GM19455 (cell line): ENCODE data around the gene ASTN1.

Source experiments
- ATAC-seq: cut with Tn5 transposase; IDR thresholded peaks from one replicate; pipeline ENCODE4 v1.9.1; 2021; ENCODE audit not compliant: unreplicated experiment

Gene ASTN1

DNA sequence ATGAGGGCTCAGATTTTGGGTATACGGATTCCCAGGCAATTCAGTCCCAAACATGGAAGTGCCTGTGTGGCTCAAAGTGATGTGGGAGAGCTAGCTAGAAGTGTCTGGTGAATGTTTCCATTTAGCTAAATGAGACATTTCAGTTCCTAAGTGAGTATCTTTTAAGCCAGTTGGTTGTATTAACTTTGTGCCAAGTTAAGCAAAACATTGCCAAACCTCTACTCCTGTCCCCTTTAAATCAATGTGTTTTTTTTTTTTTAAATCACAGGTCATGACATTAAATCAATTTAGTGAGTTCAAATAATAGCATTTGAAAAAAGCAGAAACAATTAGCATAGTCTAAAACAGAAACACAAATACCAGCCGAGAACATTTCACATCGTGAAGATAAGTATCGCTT, 230.1 kb downstream of the ASTN1 start:
- no peak for ATAC-seq

DNA sequence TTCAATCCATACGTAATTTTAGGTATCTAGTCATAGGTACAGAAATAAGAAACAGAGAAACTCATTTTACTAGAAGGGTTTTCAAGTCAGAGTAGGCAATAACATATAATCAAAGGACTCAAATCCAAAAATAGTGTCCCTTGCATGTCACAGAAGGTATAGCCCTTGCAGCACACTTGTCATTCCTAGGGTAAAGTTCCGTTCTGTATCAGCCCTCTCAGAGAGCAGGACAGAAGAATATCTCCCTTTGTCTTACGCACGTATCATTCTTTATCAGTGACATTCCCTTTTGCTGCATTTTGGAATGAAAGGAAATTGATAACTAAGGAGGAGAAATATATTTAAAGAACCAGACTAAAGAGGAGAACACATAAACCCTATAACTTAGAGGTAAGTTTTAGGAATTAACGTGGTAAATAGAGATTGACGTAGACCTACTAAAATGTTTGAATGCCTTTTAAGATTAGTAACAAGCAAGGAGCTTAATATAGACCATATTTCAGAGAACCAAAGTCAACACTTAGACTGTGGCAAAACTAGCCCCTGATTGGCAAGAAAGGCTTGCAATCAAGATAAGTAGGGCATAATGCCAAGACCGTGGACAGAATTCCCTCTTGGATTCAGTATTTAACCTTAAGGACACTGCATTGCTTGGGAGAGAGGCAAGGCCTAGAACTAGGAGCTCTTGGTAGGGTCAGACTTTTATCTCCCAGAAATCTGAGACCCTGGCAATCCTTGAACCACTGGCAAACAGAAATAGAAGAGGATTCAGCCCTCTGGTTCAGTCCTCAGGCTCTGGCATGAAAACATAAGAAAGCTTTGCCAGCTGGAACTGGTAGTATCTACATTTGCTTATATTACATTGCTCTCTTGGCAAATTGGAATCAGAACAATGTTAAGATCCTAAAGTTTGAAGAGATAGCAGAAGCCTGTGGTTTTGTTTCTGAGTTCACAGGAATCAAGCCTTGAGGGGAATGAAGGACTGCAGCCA, 232.1 kb downstream of the ASTN1 start:
- no peak for ATAC-seq

DNA sequence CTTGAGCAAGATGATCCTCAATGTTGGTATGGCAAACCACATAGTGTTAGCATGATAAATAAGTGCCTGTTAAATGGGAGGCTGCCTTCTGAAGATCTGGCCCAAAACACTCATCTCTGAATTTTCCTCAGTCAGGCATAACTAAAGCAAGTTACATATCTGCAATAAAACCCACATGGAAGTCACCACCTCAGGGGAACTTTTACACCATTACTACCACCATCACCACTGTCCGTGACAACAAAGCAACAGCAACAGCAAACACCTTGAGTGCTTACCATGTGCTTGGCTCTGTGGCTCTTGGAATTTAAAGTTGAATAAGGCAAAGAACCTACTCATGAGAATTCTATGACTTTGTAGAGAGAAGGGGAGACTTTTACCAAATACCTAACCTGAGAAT, 233.0 kb downstream of the ASTN1 start:
- no peak for ATAC-seq

GRCh38 chr1:176926330-176927086, 238.0 kb downstream of the ASTN1 start:
- ATAC-seq, result no peak

GRCh38 chr1:176925223-176925622, 239.3 kb downstream of the ASTN1 start:
- no peak for ATAC-seq

DNA sequence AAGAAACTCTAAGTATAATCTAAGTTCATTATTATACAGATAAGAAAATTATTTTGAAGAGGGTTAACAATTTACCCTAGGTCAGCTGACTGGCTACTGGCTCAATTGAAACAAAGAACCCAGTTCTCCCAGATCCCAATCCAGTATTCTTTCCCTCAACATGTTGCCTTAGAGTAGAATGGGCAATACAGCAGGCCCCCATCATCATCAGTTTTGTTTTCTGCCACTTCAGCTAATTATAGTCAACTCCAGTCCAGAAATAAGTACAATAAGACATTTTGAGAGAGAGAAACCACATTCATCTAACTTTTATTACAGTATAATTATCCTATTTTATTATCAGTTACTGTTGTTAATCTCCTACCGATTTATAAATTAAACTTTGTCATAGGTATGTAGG, 241.2 kb downstream of the ASTN1 start:
- no peak for ATAC-seq

DNA sequence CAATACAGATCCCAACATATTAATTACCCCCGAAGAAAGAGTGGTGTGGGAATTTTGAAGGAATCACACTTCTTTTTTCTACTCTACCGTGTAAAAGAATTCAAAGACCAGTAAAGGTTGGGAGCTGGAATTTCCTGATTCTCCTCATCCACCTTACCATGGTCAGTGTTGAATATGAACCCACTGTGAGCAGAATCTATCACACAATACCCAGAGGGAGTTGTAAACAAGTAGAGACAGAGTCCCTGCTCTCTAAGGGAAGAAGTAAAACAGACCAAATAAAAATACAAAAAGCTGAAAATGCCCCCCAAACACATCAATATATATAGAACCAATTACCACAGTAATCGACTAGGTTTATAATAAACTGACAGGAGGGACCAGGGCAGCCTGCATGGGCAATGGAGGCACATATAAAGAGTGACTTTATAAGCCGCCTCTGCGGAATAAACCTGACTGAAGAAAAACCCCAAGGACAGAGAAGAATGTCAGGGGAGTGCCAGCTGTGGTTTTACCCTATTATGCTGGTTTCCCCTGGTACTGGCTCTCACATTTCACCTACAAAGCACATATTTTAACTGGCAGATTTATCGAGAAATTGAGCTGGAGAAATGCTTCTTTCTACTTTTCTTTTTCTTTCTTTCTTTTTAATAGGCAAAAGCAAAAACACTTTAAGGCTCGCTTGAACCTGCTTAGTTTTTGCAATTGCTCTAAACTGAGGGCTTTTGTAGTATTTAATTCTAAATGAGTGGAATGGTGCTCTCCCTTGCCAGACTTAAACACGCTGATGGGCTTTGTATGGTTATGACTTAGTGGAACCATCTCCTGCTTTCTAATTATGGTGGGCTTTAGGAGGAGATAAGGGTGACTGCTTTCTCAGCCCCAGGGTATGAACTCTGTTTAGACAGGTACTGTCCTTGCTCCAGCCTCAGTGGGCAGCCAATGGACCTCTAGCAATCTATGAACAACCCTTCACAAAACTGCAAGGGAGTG, 244.8 kb downstream of the ASTN1 start:
- no peak for ATAC-seq

DNA sequence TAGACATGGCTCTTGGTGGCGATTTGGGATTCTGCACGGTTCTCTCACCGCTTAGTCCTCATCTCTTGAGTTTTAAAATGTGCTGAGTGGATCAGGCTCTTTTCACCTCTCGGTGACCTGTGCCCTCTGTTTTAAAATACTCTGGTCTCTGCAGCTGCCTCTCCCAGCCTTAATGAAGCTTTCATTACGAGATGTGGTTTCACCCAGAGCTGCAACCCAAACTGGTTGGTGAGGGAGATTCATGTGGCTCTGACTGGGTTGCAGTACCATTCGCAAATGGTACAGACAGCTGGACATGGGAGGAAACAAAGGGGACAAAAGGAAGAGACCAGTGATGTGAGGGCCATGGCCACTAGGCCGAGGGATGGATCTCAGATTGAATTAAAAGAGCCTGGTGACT, 258.9 kb downstream of the ASTN1 start:
- no peak for ATAC-seq

DNA sequence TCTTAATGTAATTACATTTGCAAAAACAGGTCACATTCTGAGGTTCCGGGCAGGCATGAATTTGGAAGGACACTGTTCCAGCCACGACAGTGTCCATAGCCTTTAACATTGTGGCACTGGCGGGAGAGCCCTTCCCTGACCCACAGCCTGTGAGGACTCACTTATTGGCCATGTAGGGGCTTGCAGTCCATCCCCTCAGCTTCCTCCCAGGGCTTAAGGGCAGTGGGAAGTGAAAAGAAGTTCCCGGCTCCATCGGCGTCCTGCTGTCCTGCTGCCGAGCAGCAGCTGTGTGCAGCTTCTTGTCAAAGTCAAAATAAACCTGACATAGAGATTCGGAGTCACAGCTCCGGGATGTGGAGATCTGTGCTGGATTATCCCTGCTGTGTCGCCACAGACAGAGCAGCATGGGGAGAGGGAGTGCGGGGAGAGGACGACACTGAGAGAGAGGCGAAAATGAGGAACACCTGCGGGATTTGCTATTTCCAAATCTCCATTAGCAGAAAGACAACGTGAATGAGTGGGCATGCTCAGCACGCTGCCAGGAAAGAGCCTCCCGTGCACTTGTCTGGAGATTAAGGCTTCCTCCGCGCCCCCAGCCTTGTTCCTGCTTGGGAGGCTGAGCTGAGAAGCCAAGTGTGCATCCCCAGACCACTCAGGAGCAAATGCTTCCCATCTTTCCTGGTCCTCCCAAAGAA, 260.3 kb downstream of the ASTN1 start:
- ATAC-seq, result no peak

GRCh38 chr1:176903474-176903873, 261.0 kb downstream of the ASTN1 start:
- no peak for ATAC-seq

DNA sequence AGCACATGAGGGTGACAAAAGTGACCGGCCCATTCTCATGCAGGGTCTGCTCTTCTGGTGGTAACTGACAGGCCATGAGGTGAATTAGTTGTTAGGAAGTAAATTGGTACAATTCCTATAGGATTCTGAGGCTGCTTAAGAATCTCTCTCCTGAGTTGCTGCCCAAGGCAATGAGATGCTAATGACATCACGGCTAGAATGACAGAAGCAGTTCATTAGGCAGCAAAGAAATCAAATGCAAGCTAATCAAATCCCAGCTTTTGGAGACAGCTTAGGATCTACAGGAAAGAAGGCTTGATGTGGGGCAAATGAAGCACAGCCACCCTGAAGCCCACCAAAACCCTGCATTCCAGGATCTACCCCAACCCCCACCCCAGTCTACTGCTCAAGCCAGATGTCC, 265.2 kb downstream of the ASTN1 start:
- no peak for ATAC-seq

GRCh38 chr1:176897350-176898236, 266.9 kb downstream of the ASTN1 start:
- peak; percentile 59 for ATAC-seq

DNA sequence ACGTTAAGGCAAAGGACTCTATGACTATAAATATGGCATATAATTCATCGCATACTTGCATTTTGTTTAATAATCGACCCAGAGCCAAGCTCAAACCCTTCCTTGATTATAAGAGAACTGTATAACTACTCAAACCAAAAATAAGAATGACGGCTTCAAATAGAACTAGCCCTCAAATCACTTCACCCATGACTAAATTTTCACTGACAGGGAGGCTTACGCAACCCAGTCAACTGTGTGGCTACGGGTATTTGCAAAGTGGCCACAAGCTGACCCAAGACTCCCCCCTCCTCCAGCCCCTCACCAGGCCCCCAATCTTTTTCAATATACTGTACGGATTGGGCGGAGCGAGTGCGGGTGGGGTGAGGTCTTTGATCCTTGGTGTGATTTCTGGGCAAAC, 268.3 kb downstream of the ASTN1 start:
- ATAC-seq, result no peak

DNA sequence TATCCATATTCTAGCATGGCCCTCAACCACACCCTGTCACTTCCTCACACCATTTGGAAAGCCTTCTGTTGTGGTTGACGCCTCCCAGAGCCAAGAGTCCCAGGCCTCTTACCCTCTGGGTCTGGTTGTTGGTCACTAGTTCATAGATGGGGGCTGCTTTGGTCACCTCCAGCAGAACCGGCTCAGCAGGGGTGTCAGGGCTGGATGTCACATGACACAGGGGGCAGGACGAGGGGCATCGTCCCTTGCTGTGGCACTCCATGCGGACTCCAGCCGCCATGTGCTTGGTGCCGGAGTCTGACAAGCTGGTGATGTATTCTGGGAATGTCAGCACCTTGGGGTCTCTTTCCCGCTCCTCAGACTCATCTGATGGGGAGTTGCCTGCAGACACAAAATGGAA, 270.1 kb downstream of the ASTN1 start:
- no peak for ATAC-seq

- ATAC-seq, result no peak
Measured at GRCh38 chr1:176893625-176894352, 270.7 kb downstream of the ASTN1 start.

GRCh38 chr1:176888471-176889032, 276.0 kb downstream of the ASTN1 start:
- ATAC-seq, result no peak

GRCh38 chr1:176885751-176886150, 278.8 kb downstream of the ASTN1 start:
- ATAC-seq, result no peak

- no peak for ATAC-seq
Measured at GRCh38 chr1:176885341-176885740, 279.2 kb downstream of the ASTN1 start.
